Inflammatory macrophage treated with lipopolysaccharide for 1 hour (primary cell): ENCODE measurements around the gene ARIH1.

Experiments
- DNase-seq, 2 donors: peaks; one replicate each; pipeline ENCODE4 v3.0.0-alpha.2; 2020 to 2022

Gene ARIH1

DNA sequence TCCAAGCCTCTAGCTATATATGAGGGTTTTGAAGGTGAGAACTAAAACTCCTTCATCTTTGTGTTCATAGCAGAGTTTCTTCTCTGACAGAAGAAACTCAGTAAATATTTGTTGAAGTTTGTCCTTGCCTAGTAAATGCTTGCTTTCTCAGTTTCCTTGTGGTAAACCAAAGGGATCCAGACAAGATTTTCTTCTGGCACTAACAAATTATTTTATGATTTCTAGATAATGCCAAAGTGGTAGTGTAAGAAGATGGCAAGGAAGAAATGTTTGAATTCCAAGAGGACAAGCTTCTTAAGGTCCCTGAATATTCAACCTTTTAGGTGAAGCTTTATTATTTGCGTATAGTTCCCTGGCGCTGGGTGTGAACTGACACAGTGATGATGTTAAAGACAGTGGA lies 14.4 kb downstream of the ARIH1 start:
- no peak for DNase-seq

GRCh38 chr15:72489943-72490554 lies 15.9 kb downstream of the ARIH1 start:
- DNase-seq = no peak

- no peak for DNase-seq
These were observed 17.6 kb downstream of the ARIH1 start for GRCh38 chr15:72491768-72492167.

- DNase-seq = peak; percentile 19 to 21
These were observed 18.6 kb downstream of the ARIH1 start for GRCh38 chr15:72492733-72493132.

- DNase-seq = no peak
These were observed 19.1 kb downstream of the ARIH1 start for GRCh38 chr15:72493220-72493619.

DNA sequence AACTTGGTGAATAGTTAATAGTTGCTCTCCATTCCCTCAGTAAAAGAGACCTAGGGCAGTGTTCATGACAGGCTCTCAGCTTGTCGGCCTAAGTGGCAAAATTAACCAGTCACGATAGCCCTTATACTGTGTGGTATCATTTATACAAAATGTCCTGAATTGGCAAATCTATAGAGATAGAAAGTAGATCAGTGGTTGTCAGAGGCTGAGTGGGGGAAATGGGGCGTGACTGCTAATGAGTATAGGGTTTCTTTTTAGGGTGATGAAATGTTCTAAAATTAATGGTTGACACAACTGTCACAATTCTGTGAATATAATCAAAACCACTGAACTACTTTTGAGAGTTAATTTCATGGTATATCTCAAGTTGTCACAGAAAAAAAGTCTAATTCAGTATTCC lies 20.9 kb downstream of the ARIH1 start:
- DNase-seq = peak; percentile 17 to 40

DNA sequence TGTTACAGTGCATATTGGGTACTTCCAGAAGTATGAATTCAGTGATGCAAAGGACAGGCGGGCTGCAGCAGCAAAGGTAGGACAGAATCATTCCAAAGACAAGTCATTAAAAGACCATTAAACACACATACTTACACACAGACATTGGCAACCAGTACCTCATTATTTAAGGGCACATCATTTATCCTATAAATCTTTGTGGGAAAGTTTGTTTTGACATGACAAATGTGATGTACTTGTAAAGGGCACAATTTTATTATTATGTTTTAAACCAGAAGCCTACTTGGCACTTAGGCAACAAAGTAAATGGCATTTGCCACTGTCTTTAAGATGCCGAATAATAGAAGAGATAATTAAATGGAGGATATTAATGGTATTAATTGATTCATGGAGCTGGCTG lies 22.7 kb downstream of the ARIH1 start:
- DNase-seq = no peak

DNA sequence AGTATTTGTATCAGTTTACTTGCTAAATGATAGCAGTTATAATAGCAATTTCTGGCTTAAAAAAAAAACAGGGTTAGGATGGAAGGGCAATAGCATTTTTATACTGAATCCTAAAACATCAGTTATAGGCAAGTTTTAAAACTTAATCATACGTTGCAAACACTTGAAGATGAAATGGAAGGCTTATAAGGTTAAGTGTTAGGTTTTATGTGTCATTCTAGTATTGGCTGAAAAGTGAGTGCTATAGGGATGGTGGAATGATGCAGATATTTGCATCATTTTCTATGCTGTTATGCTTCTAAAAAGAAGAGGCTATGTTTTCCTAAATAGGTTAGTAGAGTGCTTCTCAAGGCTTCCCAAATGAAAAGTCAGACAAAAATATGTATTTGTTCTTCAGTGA lies 23.3 kb downstream of the ARIH1 start:
- DNase-seq = no peak

DNA sequence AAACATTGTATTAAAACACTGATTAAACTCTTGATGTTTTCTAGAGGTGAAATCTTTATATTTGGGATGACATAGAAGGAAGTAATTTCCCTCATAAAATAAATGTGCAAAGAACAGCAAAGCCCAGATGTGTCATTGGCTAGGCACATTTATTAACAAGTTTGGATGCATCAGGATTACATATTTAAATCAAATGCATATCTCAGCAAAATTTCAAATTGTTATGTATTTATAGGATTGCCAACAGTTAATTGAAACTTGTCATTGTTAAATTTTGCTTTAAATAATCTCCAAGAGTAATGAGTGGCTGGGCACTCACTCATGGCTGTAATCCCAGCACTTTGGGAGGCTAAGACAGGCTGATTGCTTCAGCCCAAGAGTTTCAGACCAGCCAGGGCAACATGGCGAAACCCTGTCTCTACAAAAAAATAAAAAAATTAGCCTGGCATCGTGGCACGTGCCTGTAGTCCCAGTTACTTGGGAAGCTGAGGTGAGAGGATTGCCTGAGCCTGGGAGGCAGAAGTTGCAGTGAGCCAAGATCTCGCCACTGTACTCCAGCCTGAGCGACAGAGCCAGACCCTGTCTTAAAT lies 28.2 kb downstream of the ARIH1 start:
- DNase-seq = no peak

- DNase-seq = no peak
These were observed 29.0 kb downstream of the ARIH1 start for GRCh38 chr15:72503147-72503546.

GRCh38 chr15:72507402-72508092 lies 33.4 kb downstream of the ARIH1 start:
- no peak for DNase-seq

- DNase-seq = no peak
These were observed 35.4 kb downstream of the ARIH1 start for GRCh38 chr15:72509484-72509883.

- DNase-seq = no peak
These were observed 37.4 kb downstream of the ARIH1 start for GRCh38 chr15:72511536-72511935.

- DNase-seq = no peak
These were observed 41.7 kb downstream of the ARIH1 start for GRCh38 chr15:72515591-72516389.

DNA sequence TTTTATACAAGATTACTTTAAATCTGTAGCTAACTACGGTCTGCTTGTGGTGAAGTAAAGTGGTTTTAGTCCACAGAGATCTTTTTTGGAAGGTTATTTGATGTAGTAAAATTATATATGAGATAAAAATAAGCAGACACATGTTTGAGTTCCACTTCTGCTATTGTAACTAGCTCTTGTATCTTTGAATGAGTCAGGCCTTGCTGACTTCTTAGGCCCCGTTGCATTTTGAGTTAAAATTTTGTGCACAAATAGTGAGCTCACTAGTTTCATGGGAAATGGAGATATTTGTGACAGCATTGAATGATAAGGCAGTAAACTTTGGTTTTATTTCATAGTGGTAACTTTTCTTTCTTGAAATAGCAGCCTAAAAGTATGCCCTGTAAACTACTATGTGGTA lies 42.6 kb downstream of the ARIH1 start:
- peak; percentile 4 to 8 for DNase-seq

DNA sequence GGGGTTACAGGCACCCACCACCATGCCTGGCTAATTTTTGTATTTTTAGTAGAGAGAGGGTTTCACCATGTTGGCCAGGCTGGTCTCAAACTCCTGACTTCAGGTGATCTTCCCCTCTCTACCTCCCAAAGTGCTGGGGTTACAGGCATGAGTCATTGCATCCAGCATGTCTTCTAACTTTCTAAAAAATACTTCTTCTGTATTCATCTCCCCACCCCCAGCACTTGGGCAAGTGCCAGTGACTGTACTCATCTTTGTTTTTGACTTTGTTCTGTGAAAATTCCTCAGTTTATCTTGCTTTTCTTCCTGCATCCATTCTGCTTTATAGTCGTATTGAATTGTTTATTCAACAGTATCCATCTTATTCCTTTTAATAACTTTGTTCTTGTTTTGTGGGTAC lies 47.6 kb downstream of the ARIH1 start:
- DNase-seq = no peak

DNA sequence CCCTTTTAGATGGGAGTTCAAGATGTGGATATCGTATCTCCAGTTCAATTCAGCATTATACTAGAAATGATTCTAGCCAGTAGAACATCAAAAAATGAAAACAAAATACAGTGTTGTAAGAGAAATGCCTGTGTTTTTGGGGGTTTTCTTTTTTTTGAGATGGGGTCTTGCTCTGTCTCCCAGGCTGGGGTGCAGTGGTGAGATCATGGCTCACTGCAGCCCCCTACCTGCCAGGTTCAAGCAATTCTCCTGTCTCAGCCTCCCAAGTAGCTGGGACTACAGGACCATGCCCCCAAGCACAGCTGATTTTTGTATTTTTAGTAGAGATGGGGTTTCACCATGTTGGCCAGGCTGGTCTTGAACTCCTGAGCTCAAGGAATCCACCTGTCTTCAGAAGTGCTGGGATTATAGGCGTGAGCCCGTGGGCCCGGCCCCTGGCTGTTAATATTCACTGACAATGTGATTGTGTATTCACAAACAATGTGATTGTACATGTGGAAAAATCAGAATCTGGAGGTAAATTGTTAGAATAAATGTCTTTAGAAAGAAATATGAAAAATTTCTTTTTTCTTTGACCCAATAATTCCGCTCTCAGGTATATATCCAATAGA lies 59.0 kb downstream of the ARIH1 start:
- DNase-seq = no peak

- DNase-seq = no peak
These were observed 60.4 kb downstream of the ARIH1 start for GRCh38 chr15:72534523-72534922.

DNA sequence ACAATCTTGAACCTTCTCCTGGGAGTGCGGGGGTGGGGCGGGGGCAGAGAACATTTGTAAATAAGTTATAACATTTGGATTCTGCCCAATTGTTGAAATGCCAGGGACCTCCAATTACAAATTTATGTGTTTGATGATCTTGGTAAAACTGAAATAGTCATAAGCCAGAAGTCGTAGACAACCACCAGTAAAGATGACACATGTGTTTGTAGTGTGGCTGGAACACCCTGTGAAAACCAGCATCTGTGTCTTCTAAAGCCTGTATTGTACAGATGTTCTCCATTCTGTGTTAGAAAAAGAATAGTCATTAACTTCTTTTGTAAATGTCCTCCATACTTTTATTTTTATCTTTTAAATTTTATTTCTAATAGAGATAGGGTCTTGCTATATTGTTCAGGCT lies 61.8 kb downstream of the ARIH1 start:
- no peak for DNase-seq

DNA sequence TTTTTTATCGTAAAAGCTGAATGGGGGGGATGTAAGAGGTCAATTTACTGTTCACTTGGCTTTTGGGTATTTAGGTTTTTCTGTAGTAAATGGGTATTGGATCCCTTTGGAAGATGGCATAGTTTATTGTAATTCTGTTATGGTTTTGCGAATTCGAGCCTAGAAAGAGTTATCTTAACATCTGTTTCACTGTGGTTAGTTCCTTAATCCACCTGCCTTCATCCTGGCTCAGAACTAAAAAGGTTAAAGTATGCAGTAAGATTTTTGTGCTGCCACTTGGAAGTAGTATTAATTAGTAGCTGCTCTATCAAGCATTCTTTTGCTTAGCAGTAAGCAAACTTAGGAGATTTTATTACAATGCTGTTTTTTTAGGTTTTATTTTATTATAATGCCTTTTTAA lies 62.4 kb downstream of the ARIH1 start:
- DNase-seq = no peak

DNA sequence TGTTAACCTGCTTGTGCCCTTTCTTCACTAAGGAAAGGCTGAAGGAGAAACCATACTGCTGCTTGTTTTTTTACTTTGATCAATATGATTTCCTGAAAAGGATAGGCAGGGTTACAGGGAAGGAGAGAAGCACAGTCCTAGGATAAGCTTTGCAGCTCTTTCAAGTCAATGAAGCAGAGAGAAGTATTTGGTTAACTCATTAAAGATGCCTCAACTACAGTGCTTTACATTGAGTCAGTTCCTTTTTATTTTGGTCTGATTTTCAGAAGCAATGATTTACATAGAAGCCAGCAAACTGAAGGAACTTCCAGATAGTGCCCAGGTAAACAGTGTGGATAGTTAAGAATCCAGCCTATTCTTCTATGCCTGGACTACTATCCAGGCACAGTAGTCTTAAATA lies 64.8 kb downstream of the ARIH1 start:
- DNase-seq = no peak

DNA sequence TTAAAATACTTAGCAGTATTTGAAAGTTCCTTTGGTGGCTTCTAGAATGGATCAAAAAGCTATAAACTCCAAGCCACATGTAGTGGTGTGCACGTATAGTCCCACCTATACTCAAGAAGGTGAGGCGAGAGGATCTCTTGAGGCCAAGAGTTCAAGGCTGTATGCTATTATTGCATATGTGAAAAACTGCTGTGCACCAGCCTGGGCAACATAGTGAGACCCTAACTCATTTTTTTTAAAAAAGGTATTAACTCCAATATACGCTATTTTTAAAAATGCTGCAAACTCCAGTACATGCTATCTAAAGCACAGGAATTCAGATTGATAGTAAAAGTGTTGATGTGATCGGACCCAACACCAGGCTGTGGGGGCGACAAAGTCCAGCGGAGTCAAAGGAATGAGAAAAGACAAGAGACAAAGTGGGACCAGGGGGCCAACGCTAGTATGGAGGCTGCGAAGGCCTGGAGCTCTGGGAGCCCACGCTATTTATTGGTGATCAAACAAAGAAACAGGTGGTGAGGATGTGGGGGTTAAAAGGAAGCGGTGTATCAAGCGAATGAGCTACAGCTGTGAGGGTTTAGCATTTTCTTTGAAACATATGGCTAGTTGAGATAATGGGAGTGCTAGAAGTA lies 66.6 kb downstream of the ARIH1 start:
- DNase-seq = no peak

GRCh38 chr15:72541674-72542073 lies 67.5 kb downstream of the ARIH1 start:
- no peak for DNase-seq
